HL-60 (cell line): ENCODE measurements around the gene B9D1.
A peak's percentile ranks its signal among the peaks of the same experiment; 100 is the strongest.

Source experiments
- DNase-seq, 2 experiments: peaks; one replicate each; pipeline ENCODE4 v3.0.0-alpha.2; 2010 to 2020; ENCODE audit warnings: low read depth in 1 of 2, low spot score in 1 of 2
- H3K27ac ChIP-seq: fragments of 250-450 bp; sonication (Bioruptor Pico); replicated peaks from 2 replicates; pipeline ENCODE4 v1.5.1; 2020; ENCODE audit warnings: mild to moderate bottlenecking, moderate library complexity
- H3K27me3 ChIP-seq: fragments of 250-450 bp; sonication (Bioruptor Pico); 2 replicates; pipeline ENCODE4 v1.5.1; 2021; ENCODE audit warnings: mild to moderate bottlenecking, moderate library complexity; ENCODE audit not compliant: insufficient read depth, poor library complexity, severe bottlenecking
- H3K4me3 ChIP-seq: replicated peaks from 2 replicates; pipeline ENCODE4 v1.5.1; 2011; ENCODE audit warnings: mild to moderate bottlenecking, control low read depth, low read length; ENCODE audit not compliant: insufficient read depth
- CTCF ChIP-seq: IDR thresholded peaks from one replicate; pipeline ENCODE4 v1.5.1; 2011; ENCODE audit warnings: low read length, control low read depth, inconsistent platforms; ENCODE audit not compliant: insufficient read depth
- GABPA ChIP-seq: IDR thresholded peaks from 2 replicates; pipeline ENCODE4 v1.6.1; 2012; ENCODE audit warnings: low read depth
- POLR2AphosphoS5 ChIP-seq: IDR thresholded peaks from 2 replicates; pipeline ENCODE4 v1.6.1; 2012; ENCODE audit warnings: low read depth
- REST ChIP-seq: IDR thresholded peaks from 2 replicates; pipeline ENCODE4 v1.6.1; 2012; ENCODE audit warnings: low read depth; ENCODE audit not compliant: insufficient replicate concordance
- SPI1 ChIP-seq: IDR thresholded peaks from 2 replicates; pipeline ENCODE4 v1.6.1; 2012; ENCODE audit warnings: low read depth, mild to moderate bottlenecking, borderline replicate concordance

The B9D1 gene

GRCh38 chr17:19363460-19364035 lies 1.0 kb upstream of the B9D1 start:
- Histone ChIP-seq H3K27me3 (no peaks in the 10 kb centered on the region), H3K27ac (no peak overlapping the region), H3K4me3 (no peak overlapping the region)
- TF ChIP-seq SPI1 (no peak), GABPA (no peak), POLR2AphosphoS5 (no peak), CTCF (no peak), REST (no peak)
- DNase-seq: no peak

GRCh38 chr17:19363114-19363438 lies 553 bp upstream of the B9D1 start:
- H3K27me3 ChIP-seq: no peaks in the 10 kb centered on the region
- TF ChIP-seq POLR2AphosphoS5: no peak
- no peak for TF ChIP-seq GABPA
- TF ChIP-seq REST: no peak
- no peak for TF ChIP-seq CTCF
- TF ChIP-seq SPI1: no peak

GRCh38 chr17:19361944-19362276 lies 613 bp downstream of the B9D1 start:
- no peak for TF ChIP-seq REST
- TF ChIP-seq CTCF: no peak
- TF ChIP-seq SPI1: no peak
- TF ChIP-seq POLR2AphosphoS5: no peak
- TF ChIP-seq GABPA: no peak
- Histone ChIP-seq H3K4me3 (peak overlapping the region; percentile 65), H3K27ac (no peak overlapping the region; the same call in 1 of the 2 replicates), H3K27me3 (no peaks in the 10 kb centered on the region)
- DNase-seq: no peak

More at GRCh38 chr17:19363114-19363438, 553 bp upstream of the B9D1 start:
- no peak for DNase-seq
- Histone ChIP-seq H3K27ac (no peak overlapping the region), H3K4me3 (peak overlapping the region; percentile 65)
